ENCODE measurements around the gene DDB1. TPM values are rescaled to one million over a fixed set of nuclear protein-coding genes. Genes with fewer than 3 reads are reported as not detected.

The DDB1 gene
- total and polyA plus RNA-seq, 2 of the 4 experiments (the other 2 are of a cell fraction) = 221 to 412 TPM

DNA sequence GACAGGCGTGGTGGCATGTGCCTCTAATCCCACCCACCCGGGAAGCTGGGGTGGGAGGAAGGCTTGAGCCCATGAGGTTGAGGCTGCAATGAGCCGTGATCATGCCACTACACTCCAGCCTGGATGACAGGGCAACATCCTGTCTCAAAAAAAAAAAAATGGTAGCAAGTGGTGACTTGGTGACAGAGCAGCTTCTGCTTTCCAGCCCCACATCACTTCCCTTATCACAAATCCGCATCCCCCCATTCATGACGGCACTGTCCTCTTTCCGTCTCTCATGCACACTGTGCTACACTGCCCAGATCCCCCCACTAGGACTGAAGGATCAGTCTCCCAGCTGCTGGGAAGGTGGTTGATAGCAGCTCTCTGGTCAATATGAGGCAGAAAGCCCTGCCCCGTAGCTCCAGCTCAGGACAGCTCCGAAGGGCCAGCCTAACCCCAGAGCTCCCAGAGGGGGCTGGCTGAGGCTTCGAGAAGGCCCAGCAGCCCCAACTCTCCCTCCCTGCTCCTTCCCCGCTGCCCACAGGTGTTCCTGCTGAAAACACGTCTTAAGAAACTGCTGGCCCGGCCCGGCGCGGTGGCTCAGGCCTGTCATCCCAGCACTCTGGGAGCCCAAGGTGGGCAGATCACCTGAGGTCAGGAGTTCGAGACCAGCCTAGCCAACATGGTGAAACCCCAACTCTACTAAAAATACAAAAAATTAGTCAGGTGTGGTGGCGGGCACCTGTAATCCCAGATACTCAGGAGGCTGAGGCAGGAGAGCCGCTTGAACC lies 76.0 kb downstream of the DDB1 start:
- H2BK120ac ChIP-seq (ENCODE audit: low read depth, low read length) = no peak overlapping the region
- TF ChIP-seq SMC3 (IDR thresholded peaks at IDR 0.05; ENCODE audit: low read depth, low read length) = no peak
- TF ChIP-seq, protein P1, sequence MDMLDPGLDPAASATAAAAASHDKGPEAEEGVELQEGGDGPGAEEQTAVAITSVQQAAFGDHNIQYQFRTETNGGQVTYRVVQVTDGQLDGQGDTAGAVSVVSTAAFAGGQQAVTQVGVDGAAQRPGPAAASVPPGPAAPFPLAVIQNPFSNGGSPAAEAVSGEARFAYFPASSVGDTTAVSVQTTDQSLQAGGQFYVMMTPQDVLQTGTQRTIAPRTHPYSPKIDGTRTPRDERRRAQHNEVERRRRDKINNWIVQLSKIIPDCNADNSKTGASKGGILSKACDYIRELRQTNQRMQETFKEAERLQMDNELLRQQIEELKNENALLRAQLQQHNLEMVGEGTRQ (IDR thresholded peaks at IDR 0.05; ENCODE audit: low read depth, low read length) = no peak
- TF ChIP-seq CHD1 (IDR thresholded peaks at IDR 0.05; ENCODE audit: low read depth, low read length) = no peak
- no peak for TF ChIP-seq CEBPB (IDR thresholded peaks at IDR 0.05; ENCODE audit: low read depth, low read length)
- no peak overlapping the region for H3K27ac ChIP-seq (ENCODE audit: insufficient read depth, low read length)
- H4K91ac ChIP-seq (ENCODE audit: insufficient read depth, low read depth, low read length) = no peak overlapping the region
- H4K20me1 ChIP-seq (ENCODE audit: insufficient read depth, low read length) = no peaks in the 10 kb centered on the region
- H3K9ac ChIP-seq (ENCODE audit: low read depth, low read length) = no peak overlapping the region
- in situ Hi-C loops (cut with MboI; ENCODE audit: low sequenced_read_pairs) (loop anchor here (5.0 kb wide), 1 partner anchor 65 kb away; no protein-coding TSS in a partner anchor), dilution Hi-C loops (cut with HindIII; ENCODE audit: low sequenced_read_pairs, unreplicated experiment) (no loop called here), intact Hi-C loops (cut with micrococcal nuclease) (no loop called here)
- no peaks in the 10 kb centered on the region for H3K9me1 ChIP-seq (ENCODE audit: insufficient read depth, low read length)
- H3K36me3 ChIP-seq (ENCODE audit: control insufficient read depth, insufficient read depth, low read length) = no peaks in the 10 kb centered on the region
- H3K4me2 ChIP-seq (ENCODE audit: low read depth, low read length) = no peak overlapping the region
- H3K14ac ChIP-seq (replicated peaks; ENCODE audit: low read depth, low read length) = no peak overlapping the region
- BruUV-seq (replicated peaks) = no TSS peak
- WGBS, 2 experiments (ENCODE audit: extremely low coverage in 2 of 2, insufficient read length in 1 of 2) = no CpG with 5 or more reads among the region's 18 CpGs
- H3K79me1 ChIP-seq (ENCODE audit: low read depth in 1 of 2, low read length in 2 of 2) = no peaks in the 10 kb centered on the region
- peaks cover 1% of the 10 kb centered on the region; the same call in 1 of the 2 replicates for H3K27me3 ChIP-seq (ENCODE audit: control insufficient read depth, insufficient read depth, low read length)
- H3K4ac ChIP-seq (ENCODE audit: low read depth, low read length) = no peak overlapping the region
- ATAC-seq (ENCODE audit: low read depth) = no peak
- H2AK5ac ChIP-seq (ENCODE audit: low read depth, low read length) = no peak overlapping the region
- no peak overlapping the region for H2BK5ac ChIP-seq (ENCODE audit: low read depth, low read length, poor library complexity, severe bottlenecking)
- no peak overlapping the region for H2BK20ac ChIP-seq (ENCODE audit: low read depth, low read length)
- ChIA-PET POLR2A (ENCODE audit: unreplicated experiment) (no interaction called here), CTCF (no interaction called here)
- H3K9me3 ChIP-seq (ENCODE audit: control insufficient read depth, insufficient read depth, low read length) = no peaks in the 10 kb centered on the region
- H3K56ac ChIP-seq (ENCODE audit: extremely low read depth, insufficient read depth, low read length) = no peak overlapping the region
- H2AK9ac ChIP-seq (replicated peaks; ENCODE audit: low read depth, low read length, poor library complexity) = no peak overlapping the region
- H3K23ac ChIP-seq (ENCODE audit: low read depth, low read length) = no peak overlapping the region
- no peak for DNase-seq
- H2AFZ ChIP-seq (replicated peaks; ENCODE audit: low read length, poor library complexity) = no peak overlapping the region
- no peaks in the 10 kb centered on the region for H3K4me1 ChIP-seq (ENCODE audit: control insufficient read depth, insufficient read depth, low read length)
- no peak overlapping the region for H4K5ac ChIP-seq (ENCODE audit: low read depth, low read length)
- no peak overlapping the region for H2BK15ac ChIP-seq (ENCODE audit: low read depth, low read length)
- no peak overlapping the region for H3K18ac ChIP-seq (ENCODE audit: low read depth, low read length)
- H3K4me3 ChIP-seq (ENCODE audit: insufficient read depth, low read depth, low read length) = no peak overlapping the region
- no peak overlapping the region for H4K8ac ChIP-seq (ENCODE audit: low read depth in 2 of 2, low read length in 2 of 2)
